H1 (cell line): ENCODE results near the gene TAPT1. TPM values are rescaled to one million over a fixed set of nuclear protein-coding genes. Genes with fewer than 3 reads are reported as not detected.

Experiments
- CTCF ChIA-PET: fragments of 300-600 bp; sonication (Branson Sonifier 250); formaldehyde crosslinking; loops from one replicate; lab custom pipeline; 2021; ENCODE audit not compliant: partially characterized antibody; lab: Charles Lee
- POLR2A ChIA-PET: fragments of 300-600 bp; sonication (Branson Sonifier 250); formaldehyde crosslinking; loops from one replicate; lab custom pipeline; 2021; ENCODE audit warnings: inconsistent platforms; ENCODE audit not compliant: partially characterized antibody; lab: Charles Lee
- DNase-seq, 2 experiments: peaks; one replicate each; pipeline versions ENCODE4 v3.0.0 to v3.0.0-alpha.2; 2010 to 2022; ENCODE audit warnings: low spot score in 2 of 2, low read depth in 1 of 2, mixed read lengths in 1 of 2
- FAIRE-seq: peaks from 2 replicates; lab custom pipeline; 2011; peaks lifted over from hg19 to GRCh38; lab: Jason Lieb, UNC
- H2AFZ ChIP-seq: 2 replicates; pipeline ENCODE4 v1.8.1; 2012; ENCODE audit warnings: low read length, inconsistent platforms
- H2AK5ac ChIP-seq: 2 replicates; pipeline ENCODE4 v1.6.1; 2013; ENCODE audit warnings: low read depth, low read length
- H2BK120ac ChIP-seq: replicated peaks from 2 replicates; pipeline ENCODE3; 2013; ENCODE audit warnings: low read depth, low read length, inconsistent platforms
- H2BK12ac ChIP-seq: 2 replicates; pipeline ENCODE4 v1.6.1; 2013; ENCODE audit warnings: low read depth, low read length
- H2BK15ac ChIP-seq: 2 replicates; pipeline ENCODE4 v1.6.1; 2013; ENCODE audit warnings: low read length
- H2BK20ac ChIP-seq: 2 replicates; pipeline ENCODE4 v1.6.1; 2013; ENCODE audit warnings: low read length
- H2BK5ac ChIP-seq: 2 replicates; pipeline ENCODE4 v1.6.1; 2013; ENCODE audit warnings: low read depth, low read length
- H3K14ac ChIP-seq: 2 replicates; pipeline ENCODE4 v1.6.1; 2013; ENCODE audit warnings: inconsistent platforms; ENCODE audit not compliant: insufficient read length
- H3K18ac ChIP-seq: 2 replicates; pipeline ENCODE4 v1.6.1; 2013; ENCODE audit warnings: low read length; ENCODE audit errors: extremely low read depth
- H3K23ac ChIP-seq: 2 replicates; pipeline ENCODE4 v1.6.1; 2013; ENCODE audit warnings: inconsistent platforms; ENCODE audit not compliant: insufficient read length
- H3K23me2 ChIP-seq: 2 replicates; pipeline ENCODE4 v1.6.1; 2013; ENCODE audit warnings: low read depth, low read length
- H3K27ac ChIP-seq: 2 replicates; pipeline ENCODE4 v1.6.1; 2011; ENCODE audit warnings: low read depth, low read length, inconsistent platforms
- H3K27me3 ChIP-seq, 4 experiments: replicated peaks in 1 of 4; 1 replicate in 1 of 4; 2 replicates in 3 of 4; pipeline versions ENCODE4 v1.6.1 to v1.8.1; 2011 to 2013; ENCODE audit warnings: low read length in 3 of 4, mild to moderate bottlenecking in 3 of 4, inconsistent platforms in 2 of 4, mixed read lengths in 2 of 4, moderate library complexity in 1 of 4; ENCODE audit not compliant: control insufficient read depth in 3 of 4, insufficient read depth in 3 of 4; ENCODE audit errors: extremely low read depth in 1 of 4
- H3K36me3 ChIP-seq, 4 experiments: 2 replicates each; pipeline versions ENCODE4 v1.6.1 to v1.8.1; 2011 to 2013; ENCODE audit warnings: mild to moderate bottlenecking in 4 of 4, low read length in 3 of 4, moderate library complexity in 2 of 4, control low read depth in 1 of 4, inconsistent platforms in 1 of 4; ENCODE audit not compliant: insufficient read depth in 4 of 4, control insufficient read depth in 2 of 4
- H3K4ac ChIP-seq: replicated peaks from 2 replicates; pipeline ENCODE3; 2013; ENCODE audit warnings: low read length, low read depth, mixed read lengths, inconsistent platforms; ENCODE audit not compliant: insufficient read length
- H3K4me1 ChIP-seq, 4 experiments: replicated peaks in 1 of 4; 1 replicate in 1 of 4; 2 replicates in 3 of 4; pipeline versions ENCODE4 v1.6.1 to v1.8.1; 2011 to 2013; ENCODE audit warnings: low read length in 3 of 4, inconsistent platforms in 2 of 4, mixed read lengths in 1 of 4; ENCODE audit not compliant: insufficient read depth in 4 of 4, control insufficient read depth in 3 of 4
- H3K4me2 ChIP-seq, 2 experiments: 2 replicates each; pipeline versions ENCODE4 v1.6.1 to v1.8.1; 2011 to 2013; ENCODE audit warnings: low read depth in 2 of 2, low read length in 2 of 2, control low read depth in 1 of 2, inconsistent platforms in 1 of 2, mild to moderate bottlenecking in 1 of 2; ENCODE audit not compliant: insufficient read depth in 1 of 2
- H3K4me3 ChIP-seq, 4 experiments: fragments of 200-600, 300-600 bp in 1 of 4; sonication (generic), shearing (Covaris generic), sonication (Bioruptor Twin) in 1 of 4; 2 replicates each; pipeline versions ENCODE4 v1.5.1 to v1.8.1; 2011 to 2016; ENCODE audit warnings: low read length in 4 of 4, low read depth in 3 of 4, control low read depth in 2 of 4, inconsistent platforms in 2 of 4, mild to moderate bottlenecking in 2 of 4, mixed read lengths in 1 of 4, moderate library complexity in 1 of 4; ENCODE audit not compliant: insufficient read depth in 2 of 4; ENCODE audit errors: extremely low read depth in 1 of 4
- H3K56ac ChIP-seq: replicated peaks from 2 replicates; pipeline ENCODE3; 2013; ENCODE audit warnings: low read depth, mild to moderate bottlenecking, mixed read lengths, low read length, inconsistent platforms; ENCODE audit not compliant: insufficient read length
- H3K79me1 ChIP-seq: 2 replicates; pipeline ENCODE4 v1.6.1; 2013; ENCODE audit warnings: low read depth, low read length, control low read depth
- H3K79me2 ChIP-seq, 2 experiments: 2 replicates each; pipeline versions ENCODE4 v1.6.1 to v1.8.1; 2012 to 2013; ENCODE audit warnings: low read length in 2 of 2, mild to moderate bottlenecking in 2 of 2, inconsistent platforms in 1 of 2; ENCODE audit not compliant: insufficient read depth in 2 of 2, control insufficient read depth in 1 of 2
- H3K9ac ChIP-seq, 4 experiments: replicated peaks in 1 of 4; 1 replicate in 1 of 4; 2 replicates in 3 of 4; pipeline versions ENCODE4 v1.6.1 to v1.8.1; 2011 to 2013; ENCODE audit warnings: low read depth in 3 of 4, low read length in 3 of 4, control low read depth in 2 of 4, mild to moderate bottlenecking in 2 of 4, moderate library complexity in 2 of 4, inconsistent platforms in 1 of 4; ENCODE audit errors: extremely low read depth in 1 of 4
- H3K9me3 ChIP-seq, 2 experiments: 2 replicates each; pipeline versions ENCODE4 v1.6.1 to v1.8.1; 2012 to 2013; ENCODE audit warnings: mild to moderate bottlenecking in 2 of 2, moderate library complexity in 2 of 2, control low read depth in 1 of 2, inconsistent platforms in 1 of 2, low read depth in 1 of 2, low read length in 1 of 2, mixed read lengths in 1 of 2; ENCODE audit not compliant: insufficient read depth in 2 of 2
- H4K20me1 ChIP-seq, 2 experiments: replicated peaks in 1 of 2; 2 replicates each; pipeline versions ENCODE3 to v1.8.1; 2011 to 2013; ENCODE audit warnings: inconsistent platforms in 2 of 2, low read length in 2 of 2, mild to moderate bottlenecking in 1 of 2; ENCODE audit not compliant: insufficient read depth in 2 of 2, control insufficient read depth in 1 of 2
- H4K5ac ChIP-seq: 2 replicates; pipeline ENCODE4 v1.6.1; 2013; ENCODE audit warnings: low read length, low read depth, mixed read lengths, inconsistent platforms; ENCODE audit not compliant: insufficient read length
- H4K8ac ChIP-seq: 2 replicates; pipeline ENCODE4 v1.8.0; 2013; ENCODE audit warnings: mild to moderate bottlenecking, moderate library complexity, low read length, inconsistent platforms; ENCODE audit not compliant: insufficient read depth; ENCODE audit errors: extremely low read depth
- H4K91ac ChIP-seq: replicated peaks from 2 replicates; pipeline ENCODE3; 2013; ENCODE audit warnings: low read length, mixed read lengths, inconsistent platforms; ENCODE audit not compliant: insufficient read length
- BACH1 ChIP-seq: IDR thresholded peaks from 2 replicates; pipeline ENCODE4 v1.6.1; 2012; ENCODE audit warnings: low read length, improper control_type of control experiment
- FOSL1 ChIP-seq: IDR thresholded peaks from 2 replicates; pipeline ENCODE4 v1.6.1; 2011; ENCODE audit warnings: mild to moderate bottlenecking, low read depth, low read length, moderate library complexity; ENCODE audit not compliant: insufficient read depth
- MAFK ChIP-seq: IDR thresholded peaks from 2 replicates; pipeline ENCODE4 v1.6.1; 2012; ENCODE audit warnings: low read depth, mild to moderate bottlenecking, improper control_type of control experiment, low read length
- NANOG ChIP-seq: IDR thresholded peaks from 2 replicates; pipeline ENCODE4 v1.6.1; 2011; ENCODE audit warnings: low read length, low read depth, mild to moderate bottlenecking, inconsistent platforms; ENCODE audit not compliant: insufficient read depth, poor library complexity, severe bottlenecking
- PHF8 ChIP-seq: fragments of 200-600 bp; sonication (generic); conservative IDR thresholded peaks from 2 replicates; pipeline ENCODE4 v1.7.1; 2012; ENCODE audit warnings: low read depth, mild to moderate bottlenecking, inconsistent platforms, low read length, moderate library complexity
- POLR2A ChIP-seq, 2 experiments: IDR thresholded peaks; 1 replicate in 1 of 2; 2 replicates in 1 of 2; pipeline ENCODE4 v1.6.1; 2011; ENCODE audit warnings: low read depth in 2 of 2, low read length in 2 of 2, mild to moderate bottlenecking in 2 of 2; ENCODE audit errors: control extremely low read depth in 1 of 2
- RFX5 ChIP-seq: IDR thresholded peaks from 2 replicates; pipeline ENCODE4 v1.6.1; 2011; ENCODE audit warnings: low read depth, low read length, improper control_type of control experiment, borderline replicate concordance
- SAP30 ChIP-seq: fragments of 300-600 bp; sonication (generic); IDR thresholded peaks from 2 replicates; pipeline ENCODE4 v1.7.1; 2012; ENCODE audit warnings: low read length, moderate library complexity, mild to moderate bottlenecking, inconsistent platforms; ENCODE audit not compliant: insufficient read depth, insufficient replicate concordance
- SIX5 ChIP-seq: IDR thresholded peaks from 2 replicates; pipeline ENCODE4 v1.6.1; 2011; ENCODE audit warnings: mild to moderate bottlenecking, low read depth, low read length
- SP1 ChIP-seq: IDR thresholded peaks from 2 replicates; pipeline ENCODE4 v1.6.1; 2011; ENCODE audit warnings: low read depth, low read length
- SP2 ChIP-seq: IDR thresholded peaks from 2 replicates; pipeline ENCODE4 v1.6.1; 2012; ENCODE audit warnings: mild to moderate bottlenecking, low read length, inconsistent platforms
- SRF ChIP-seq: IDR thresholded peaks from 2 replicates; pipeline ENCODE4 v1.6.1; 2011; ENCODE audit warnings: mild to moderate bottlenecking, low read depth, low read length, moderate library complexity
- TEAD4 ChIP-seq: IDR thresholded peaks from 2 replicates; pipeline ENCODE4 v1.6.1; 2012; ENCODE audit warnings: low read depth, low read length, inconsistent platforms, mixed read lengths
- USF2 ChIP-seq: IDR thresholded peaks from 2 replicates; pipeline ENCODE4 v1.6.1; 2011; ENCODE audit warnings: low read length, improper control_type of control experiment
- ZNF274 ChIP-seq: IDR thresholded peaks from 2 replicates; pipeline ENCODE4 v1.7.0; 2012; ENCODE audit warnings: low read length, borderline replicate concordance; ENCODE audit errors: extremely low read depth
- WGBS, 2 experiments: shearing (Covaris generic) in 1 of 2; methylation state at CpG; one replicate each; pipeline versions ENCODE4 v1.1.6 to v1.1.7; 2013 to 2015; ENCODE audit warnings: low lambda C conversion rate in 2 of 2, mixed read lengths in 2 of 2, inconsistent platforms in 1 of 2, low coverage in 1 of 2, missing lambda C conversion rate in 1 of 2; ENCODE audit not compliant: insufficient replicate concordance in 2 of 2, insufficient coverage in 1 of 2, insufficient read length in 1 of 2; ENCODE audit errors: extremely low coverage in 1 of 2, missing lambda C conversion rate in 1 of 2; 5-methylcytosine and 5-hydroxymethylcytosine counted together
- polyA plus RNA-seq, 7 experiments: library from polyadenylated mRNA; depleted of rRNA in 3 of 7; stranded (reverse) in 5 of 7; unstranded in 2 of 7; fragments of >200 nt in 5 of 7; fragments of 200-250 nt in 2 of 7; gene quantifications; 1 replicate in 5 of 7; 2 replicates in 1 of 7; 4 replicates in 1 of 7; pipeline versions ENCODE4 v1.2.1 to v1.2.3, GENCODE V29; 2011 to 2013; ENCODE audit warnings: missing spikeins in 2 of 7, mixed read lengths in 2 of 7
- total RNA-seq: library from RNA; stranded (reverse); fragmentation: NEBNext Ultra II Directional; extraction: Animal tissue kit (Norgen Biotek cat#: 25700); gene quantifications from 2 replicates; pipeline ENCODE4 v1.2.1, GENCODE V29; 2021

Gene TAPT1
- total and polyA plus RNA-seq, 2 of the 8 experiments (the other 6 are each of a cell fraction or from before 2014, with no cell fraction given): 4.2 to 15.3 TPM

GRCh38 chr4:16204505-16204904, 21.8 kb downstream of the TAPT1 start:
- Histone ChIP-seq H2BK15ac (no peak overlapping the region), H3K4me2 (no peak overlapping the region)
- no peak for FAIRE-seq
- TF ChIP-seq ZNF274 (no peak), NANOG (no peak), SRF (no peak), RFX5 (no peak), SIX5 (no peak), USF2 (no peak), FOSL1 (no peak), MAFK (no peak), BACH1 (no peak), SP1 (no peak), SP2 (no peak), PHF8 (no peak), SAP30 (no peak), POLR2A (IDR thresholded peaks at IDR 0.05; ENCODE audit: control extremely low read depth in 1 of 2, low read depth in 2 of 2, low read length in 2 of 2) (no peak), TEAD4 (no peak)

More at GRCh38 chr4:16204505-16204904, 21.8 kb downstream of the TAPT1 start:
- Histone ChIP-seq H3K27ac (no peak overlapping the region), H3K27me3 (no peaks in the 10 kb centered on the region), H3K23ac (no peak overlapping the region), H2AFZ (no peak overlapping the region), H3K23me2 (no peaks in the 10 kb centered on the region), H3K79me2 (no peaks in the 10 kb centered on the region), H4K91ac (no peak overlapping the region), H2BK20ac (no peak overlapping the region), H4K8ac (no peak overlapping the region; the same call in 1 of the 2 replicates), H3K14ac (no peak overlapping the region), H3K4ac (no peak overlapping the region), H3K9me3 (no peaks in the 10 kb centered on the region), H3K36me3 (no peaks in the 10 kb centered on the region; a peak in 1 of 8 replicates), H2BK5ac (no peak overlapping the region), H4K20me1 (peaks cover 0 to 6% of the 10 kb centered on the region in 2 experiments), H3K79me1 (0 out of 2 replicates have a peak, but pooled peaks cover 3% of the 10 kb centered on the region), H3K56ac (no peak overlapping the region), H3K9ac (no peak overlapping the region), H3K4me1 (peaks cover 0 to 9% (median 4%) of the 10 kb centered on the region in 4 experiments; a peak in 5 of 7 replicates), H2BK12ac (no peak overlapping the region), H2BK120ac (no peak overlapping the region), H4K5ac (no peak overlapping the region), H2AK5ac (no peak overlapping the region), H3K18ac (no peak overlapping the region), H3K4me3 (no peak overlapping the region)
- ChIA-PET POLR2A (no interaction called here), CTCF (no interaction called here)
- no peak for DNase-seq
- 90% methylated on average over 3 of the region's 3 CpGs; no CpG with 5 or more reads in 1 of the 2 experiments for WGBS, 2 experiments
